SU-DHL-6 (cell line): ENCODE results near the gene SOX14.

Experiments used
- H2AFZ ChIP-seq: fragments of 200-600 bp; sonication (generic); 2 replicates; pipeline ENCODE4 v1.6.1; 2014; ENCODE audit warnings: low read depth, mild to moderate bottlenecking, moderate library complexity, mixed read lengths, antibody characterized with exemption, low read length; ENCODE audit not compliant: severe bottlenecking
- H3F3A ChIP-seq: fragments of 200-600 bp; shearing (Covaris generic); 2 replicates; pipeline ENCODE4 v1.6.0; 2016; ENCODE audit warnings: antibody characterized with exemption, mild to moderate bottlenecking; ENCODE audit not compliant: insufficient read depth
- H3K27ac ChIP-seq: fragments of 200-600 bp; sonication (generic); 2 replicates; pipeline ENCODE4 v1.5.1; 2016; ENCODE audit warnings: low read depth, mild to moderate bottlenecking, low read length, moderate library complexity, mixed read lengths
- H3K27me3 ChIP-seq: fragments of 200-600 bp; sonication (generic), shearing (Covaris generic); 2 replicates; pipeline ENCODE4 v1.6.0; 2014; ENCODE audit warnings: mild to moderate bottlenecking, low read length
- H3K36me3 ChIP-seq: fragments of 200-600 bp; sonication (generic); 2 replicates; pipeline ENCODE4 v1.6.1; 2014; ENCODE audit warnings: mild to moderate bottlenecking, low read length, mixed read lengths
- H3K4me2 ChIP-seq: fragments of 300-600, 200-600 bp; shearing (Covaris generic), sonication (generic); 2 replicates; pipeline ENCODE4 v1.6.0; 2014; ENCODE audit warnings: low read length, low read depth, mild to moderate bottlenecking; ENCODE audit not compliant: poor library complexity, severe bottlenecking
- H3K4me3 ChIP-seq: fragments of 200-600 bp; sonication (generic); 2 replicates; pipeline ENCODE4 v1.5.1; 2014; ENCODE audit warnings: antibody characterized with exemption, low read length, mild to moderate bottlenecking, mixed read lengths; ENCODE audit not compliant: insufficient read depth, poor library complexity, severe bottlenecking
- H3K79me2 ChIP-seq: fragments of 200-600 bp; sonication (generic); 2 replicates; pipeline ENCODE4 v1.6.1; 2014; ENCODE audit warnings: mild to moderate bottlenecking, low read length, moderate library complexity; ENCODE audit not compliant: insufficient read depth
- H3K9ac ChIP-seq: fragments of 200-600 bp; sonication (generic); 2 replicates; pipeline ENCODE4 v1.7.0; 2014; ENCODE audit warnings: mild to moderate bottlenecking, low read length
- H3K9me2 ChIP-seq: fragments of 200-600 bp; sonication (generic); replicated peaks from 2 replicates; pipeline ENCODE4 v1.6.1; 2014; ENCODE audit warnings: low read length; ENCODE audit not compliant: insufficient read depth
- H3K9me3 ChIP-seq: fragments of 200-600 bp; sonication (generic); 2 replicates; pipeline ENCODE4 v1.6.1; 2014; ENCODE audit warnings: low read length, mixed read lengths; ENCODE audit not compliant: insufficient read depth
- H4K20me1 ChIP-seq: fragments of 200-600 bp; sonication (generic); 2 replicates; pipeline ENCODE4 v1.6.1; 2014; ENCODE audit warnings: low read depth, mild to moderate bottlenecking, antibody characterized with exemption, low read length, moderate library complexity, mixed read lengths
- CTCF ChIP-seq: fragments of 200-600 bp; sonication (generic); IDR thresholded peaks from one replicate; pipeline ENCODE4 v1.5.1; 2017; ENCODE audit warnings: antibody characterized with exemption, mild to moderate bottlenecking, low read length, moderate library complexity; ENCODE audit not compliant: insufficient read depth, poor library complexity, severe bottlenecking
- EZH2phosphoT487 ChIP-seq: fragments of 200-600 bp; sonication (generic), shearing (Covaris generic); conservative IDR thresholded peaks from 2 replicates; pipeline ENCODE4 v1.6.1; 2018; ENCODE audit warnings: mild to moderate bottlenecking, antibody characterized with exemption, low read length, moderate library complexity, mixed read lengths

Gene SOX14

GRCh38 chr3:137812023-137812422 is 47.9 kb downstream of the SOX14 start:
- Histone ChIP-seq H3K4me2 (no peak overlapping the region), H3K4me3 (no peak overlapping the region), H4K20me1 (no peaks in the 10 kb centered on the region), H3K27me3 (no peaks in the 10 kb centered on the region), H3K9me2 (no peaks in the 10 kb centered on the region), H3F3A (no peaks in the 10 kb centered on the region), H2AFZ (no peak overlapping the region), H3K79me2 (no peaks in the 10 kb centered on the region), H3K27ac (no peak overlapping the region), H3K9ac (no peak overlapping the region), H3K36me3 (no peaks in the 10 kb centered on the region), H3K9me3 (no peaks in the 10 kb centered on the region)
- no peak for TF ChIP-seq CTCF
- TF ChIP-seq EZH2phosphoT487 = no peak

GRCh38 chr3:137815251-137815650 is 51.1 kb downstream of the SOX14 start:
- no peak for TF ChIP-seq EZH2phosphoT487
- no peak for TF ChIP-seq CTCF
- Histone ChIP-seq H3K9me2 (no peaks in the 10 kb centered on the region), H3F3A (no peaks in the 10 kb centered on the region), H3K9me3 (no peaks in the 10 kb centered on the region), H3K4me3 (no peak overlapping the region), H3K27ac (no peak overlapping the region), H3K9ac (no peak overlapping the region), H3K4me2 (no peak overlapping the region), H3K79me2 (no peaks in the 10 kb centered on the region), H3K27me3 (no peaks in the 10 kb centered on the region), H2AFZ (no peak overlapping the region), H4K20me1 (no peaks in the 10 kb centered on the region), H3K36me3 (no peaks in the 10 kb centered on the region)
